DOHH2 (cell line): Measurements from ENCODE around the gene VEGFB.

Experiments
- H3F3A ChIP-seq: fragments of 200-600 bp; sonication (generic), shearing (Covaris generic); 2 replicates; pipeline ENCODE4 v1.6.0; 2016; ENCODE audit warnings: antibody characterized with exemption, mild to moderate bottlenecking; ENCODE audit not compliant: control insufficient read depth, insufficient read depth
- H3K27ac ChIP-seq: fragments of 200-600 bp; sonication (generic); 2 replicates; pipeline ENCODE4 v1.5.1; 2014; ENCODE audit warnings: low read depth, mild to moderate bottlenecking, low read length, moderate library complexity
- H3K27me3 ChIP-seq: fragments of 200-600 bp; sonication (generic); 2 replicates; pipeline ENCODE4 v1.6.1; 2014; ENCODE audit warnings: mild to moderate bottlenecking, low read length, mixed read lengths; ENCODE audit not compliant: control insufficient read depth
- H3K36me3 ChIP-seq: fragments of 200-600 bp; sonication (generic); 2 replicates; pipeline ENCODE4 v1.6.1; 2014; ENCODE audit warnings: mild to moderate bottlenecking, low read length, moderate library complexity, mixed read lengths; ENCODE audit not compliant: control insufficient read depth
- H3K4me1 ChIP-seq: fragments of 200-600 bp; sonication (generic); 2 replicates; pipeline ENCODE4 v1.6.1; 2014; ENCODE audit warnings: mild to moderate bottlenecking, low read length, mixed read lengths; ENCODE audit not compliant: control insufficient read depth
- H3K4me2 ChIP-seq: fragments of 200-600 bp; sonication (generic); 2 replicates; pipeline ENCODE4 v1.6.0; 2014; ENCODE audit warnings: mild to moderate bottlenecking, low read length, moderate library complexity
- H3K4me3 ChIP-seq: fragments of 200-600 bp; sonication (generic); 2 replicates; pipeline ENCODE4 v1.5.1; 2014; ENCODE audit warnings: mild to moderate bottlenecking, low read length, mixed read lengths
- H3K79me2 ChIP-seq: fragments of 200-600 bp; sonication (generic); 2 replicates; pipeline ENCODE4 v1.6.1; 2014; ENCODE audit warnings: mild to moderate bottlenecking, low read length, mixed read lengths; ENCODE audit not compliant: control insufficient read depth
- H3K9me2 ChIP-seq: fragments of 200-600 bp; sonication (generic); replicated peaks from 2 replicates; pipeline ENCODE4 v1.6.1; 2014; ENCODE audit warnings: mild to moderate bottlenecking, low read length, mixed read lengths; ENCODE audit not compliant: control insufficient read depth
- H3K9me3 ChIP-seq: fragments of 200-600 bp; sonication (generic); 2 replicates; pipeline ENCODE4 v1.6.1; 2014; ENCODE audit warnings: antibody characterized with exemption, low read length, mixed read lengths; ENCODE audit not compliant: control insufficient read depth, insufficient read depth
- H4K20me1 ChIP-seq: fragments of 200-600 bp; sonication (generic); 2 replicates; pipeline ENCODE4 v1.6.0; 2014; ENCODE audit warnings: low read depth, mild to moderate bottlenecking, antibody characterized with exemption, low read length, moderate library complexity; ENCODE audit not compliant: control insufficient read depth, insufficient read depth
- CTCF ChIP-seq: fragments of 200-600 bp; sonication (generic); IDR thresholded peaks from one replicate; pipeline ENCODE4 v1.5.1; 2014; ENCODE audit warnings: antibody characterized with exemption, mild to moderate bottlenecking, low read depth, low read length; ENCODE audit not compliant: poor library complexity, severe bottlenecking
- EZH2phosphoT487 ChIP-seq: fragments of 200-600 bp; sonication (generic); IDR thresholded peaks from 2 replicates; pipeline ENCODE4 v1.6.1; 2017; ENCODE audit warnings: borderline replicate concordance, mild to moderate bottlenecking, antibody characterized with exemption, low read length, moderate library complexity, mixed read lengths

Gene VEGFB

GRCh38 chr11:64283092-64283491 is 48.7 kb downstream of the VEGFB start:
- no peaks in the 10 kb centered on the region for H3K27me3 ChIP-seq
- TF ChIP-seq CTCF (no peak), EZH2phosphoT487 (no peak)
- no peak overlapping the region for H3K27ac ChIP-seq
- H3K4me3 ChIP-seq: no peak overlapping the region; the same call in 1 of the 2 replicates
- no peaks in the 10 kb centered on the region for H3K9me3 ChIP-seq
- H3K4me1 ChIP-seq: peaks cover 19% of the 10 kb centered on the region
- H3K9me2 ChIP-seq: no peaks in the 10 kb centered on the region
- no peaks in the 10 kb centered on the region for H4K20me1 ChIP-seq
- H3K79me2 ChIP-seq: peaks cover 12% of the 10 kb centered on the region
- H3F3A ChIP-seq: peaks cover 2% of the 10 kb centered on the region; the same call in 1 of the 2 replicates
- H3K4me2 ChIP-seq: peak overlapping the region; percentile 82; the same call in 1 of the 2 replicates
- H3K36me3 ChIP-seq: no peaks in the 10 kb centered on the region; the same call in 1 of the 2 replicates

GRCh38 chr11:64284048-64284961 is 49.9 kb downstream of the VEGFB start, which contains the start of gene BAD:
Gene BAD (minus strand): TSS chr11:64284665. CDS start chr11:64284368, 297 bp downstream.
- Histone ChIP-seq H3F3A (peaks cover 2% of the 10 kb centered on the region; the same call in 1 of the 2 replicates), H3K9me3 (no peaks in the 10 kb centered on the region), H3K4me1 (peaks cover 19% of the 10 kb centered on the region), H3K27ac (peak within 1 kb of the TSS; percentile 82), H3K9me2 (no peaks in the 10 kb centered on the region), H4K20me1 (no peaks in the 10 kb centered on the region), H3K27me3 (no peaks in the 10 kb centered on the region), H3K36me3 (no peaks in the 10 kb centered on the region), H3K79me2 (peaks cover 12% of the 10 kb centered on the region), H3K4me2 (peak within 1 kb of the TSS; percentile 82), H3K4me3 (peak within 1 kb of the TSS; percentile 76)
- TF ChIP-seq EZH2phosphoT487: no peak
- no peak for TF ChIP-seq CTCF

- Histone ChIP-seq H3K27me3 (no peaks in the 10 kb centered on the region), H3K79me2 (peaks cover 12% of the 10 kb centered on the region), H3K4me3 (peak within 1 kb of the TSS; percentile 76), H3K9me2 (no peaks in the 10 kb centered on the region), H3K9me3 (no peaks in the 10 kb centered on the region), H3K36me3 (no peaks in the 10 kb centered on the region), H3F3A (peaks cover 2% of the 10 kb centered on the region; the same call in 1 of the 2 replicates), H3K4me1 (peaks cover 19% of the 10 kb centered on the region), H4K20me1 (no peaks in the 10 kb centered on the region), H3K27ac (peak within 1 kb of the TSS; percentile 82), H3K4me2 (peak within 1 kb of the TSS; percentile 82)
- TF ChIP-seq EZH2phosphoT487 (no peak), CTCF (no peak)
Measured at GRCh38 chr11:64284962-64285884, 50.8 kb downstream of the VEGFB start, which contains the start of gene GPR137. Gene GPR137 (plus strand): TSS chr11:64285848. CDS start chr11:64286525, 677 bp downstream.
